Inflammatory macrophage treated with lipopolysaccharide for 4 hours (primary cell): ENCODE results near the gene NCAPD2.
"Not testable (repeated sequence)": the region's sequence is repeated elsewhere in the genome, so short reads cannot be mapped to it uniquely, and the experiment has no call there.

Experiments used
- DNase-seq: peaks from one replicate; pipeline ENCODE4 v3.0.0-alpha.2; 2020

Gene NCAPD2

GRCh38 chr12:6552140-6552551 lies 58.2 kb downstream of the NCAPD2 start:
- DNase-seq, result no peak

- no peak for DNase-seq
These were observed 59.4 kb downstream of the NCAPD2 start for GRCh38 chr12:6553051-6553868.

GRCh38 chr12:6554168-6555017 lies 60.5 kb downstream of the NCAPD2 start:
- DNase-seq, result peak; percentile 66

- peak; percentile 54 for DNase-seq
These were observed 61.3 kb downstream of the NCAPD2 start for GRCh38 chr12:6555018-6555691.

DNA sequence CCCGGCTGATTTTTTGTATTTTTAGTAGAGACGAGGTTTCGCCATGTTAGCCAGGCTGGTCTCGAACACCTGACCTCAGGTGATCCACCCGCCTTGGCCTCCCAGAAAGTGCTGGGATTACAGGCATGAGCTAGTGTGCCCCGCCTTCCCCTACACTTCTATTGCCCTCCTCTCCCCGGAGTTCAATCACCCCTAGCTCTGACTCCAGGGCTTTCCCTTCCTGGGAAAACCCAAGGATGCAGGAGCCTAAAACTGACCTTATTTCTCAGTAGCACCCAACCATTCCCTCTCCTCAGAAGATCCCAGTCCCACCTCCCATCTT lies 62.6 kb downstream of the NCAPD2 start:
- not testable (repeated sequence) for DNase-seq

- no peak for DNase-seq
These were observed 63.0 kb downstream of the NCAPD2 start for GRCh38 chr12:6556857-6557256.

GRCh38 chr12:6558014-6558760 lies 64.3 kb downstream of the NCAPD2 start:
- peak; percentile 77 for DNase-seq

DNA sequence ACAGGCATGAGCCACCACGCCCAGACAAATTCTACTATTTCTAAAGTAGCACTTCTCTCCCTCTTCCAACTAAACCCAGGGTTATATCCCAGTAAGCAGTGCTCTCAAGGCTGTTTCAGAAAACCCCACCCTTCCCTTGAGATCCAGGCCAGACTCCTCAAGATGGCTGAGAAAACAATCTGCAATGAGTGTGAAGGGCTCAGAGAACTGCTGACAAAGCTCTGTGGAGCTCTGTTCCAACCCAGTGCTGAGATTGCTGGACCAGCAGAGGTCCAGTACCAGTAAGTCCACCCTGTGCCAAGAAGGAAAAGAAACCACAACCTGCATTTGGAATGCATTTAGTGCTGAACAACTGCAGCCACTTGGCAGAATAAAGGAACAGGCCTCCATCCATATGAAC lies 65.6 kb downstream of the NCAPD2 start:
- DNase-seq, result no peak

GRCh38 chr12:6560501-6561205 lies 66.8 kb downstream of the NCAPD2 start:
- DNase-seq, result no peak

DNA sequence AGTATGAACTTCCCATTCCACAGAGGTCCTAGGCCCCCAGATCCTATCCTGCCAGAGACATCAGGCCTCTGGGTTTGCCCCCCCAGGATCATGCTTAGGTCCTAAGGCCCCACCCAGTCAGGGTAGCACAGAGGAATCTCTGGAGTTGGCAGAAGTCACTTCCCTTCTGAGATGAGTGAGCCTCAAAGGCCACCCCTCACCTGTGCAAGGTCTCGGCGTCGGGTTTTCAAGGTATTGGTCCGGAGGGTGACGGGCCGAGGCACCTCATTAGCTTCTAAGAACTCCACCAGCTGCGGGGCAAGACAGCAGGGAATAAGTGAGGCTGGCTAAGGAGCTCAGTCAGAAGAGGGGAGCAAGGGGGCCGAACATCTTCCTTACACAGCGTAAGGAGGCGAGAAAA lies 69.0 kb downstream of the NCAPD2 start:
- DNase-seq, result no peak

GRCh38 chr12:6563448-6564050 lies 69.6 kb downstream of the NCAPD2 start:
- peak; percentile 66 for DNase-seq

GRCh38 chr12:6567112-6567670 lies 73.3 kb downstream of the NCAPD2 start:
- peak; percentile 33 for DNase-seq

GRCh38 chr12:6569312-6569711 lies 75.4 kb downstream of the NCAPD2 start:
- DNase-seq, result no peak

- no peak for DNase-seq
These were observed 75.9 kb downstream of the NCAPD2 start for GRCh38 chr12:6569786-6570185.

- DNase-seq, result peak; percentile 33
These were observed 76.5 kb downstream of the NCAPD2 start for GRCh38 chr12:6570264-6570887.

DNA sequence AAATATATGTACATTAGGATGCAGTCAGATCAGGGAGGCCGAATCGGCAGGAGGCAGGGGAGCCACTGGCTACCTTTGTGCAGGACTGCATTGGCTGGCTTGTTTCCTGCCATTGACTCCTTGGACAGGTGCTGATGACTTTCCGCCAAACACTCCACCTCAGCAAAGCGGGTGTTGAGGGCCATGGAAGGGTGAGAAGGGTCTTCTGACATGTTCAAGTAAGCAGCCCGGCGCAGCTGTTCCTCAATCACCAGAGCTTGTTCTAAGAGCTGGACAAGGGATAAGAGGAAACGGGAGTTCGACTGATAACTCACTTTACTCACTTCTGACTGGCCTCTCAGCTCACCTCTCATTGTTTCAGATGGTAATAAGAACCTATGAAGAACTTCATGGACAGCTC lies 79.1 kb downstream of the NCAPD2 start:
- no peak for DNase-seq

DNA sequence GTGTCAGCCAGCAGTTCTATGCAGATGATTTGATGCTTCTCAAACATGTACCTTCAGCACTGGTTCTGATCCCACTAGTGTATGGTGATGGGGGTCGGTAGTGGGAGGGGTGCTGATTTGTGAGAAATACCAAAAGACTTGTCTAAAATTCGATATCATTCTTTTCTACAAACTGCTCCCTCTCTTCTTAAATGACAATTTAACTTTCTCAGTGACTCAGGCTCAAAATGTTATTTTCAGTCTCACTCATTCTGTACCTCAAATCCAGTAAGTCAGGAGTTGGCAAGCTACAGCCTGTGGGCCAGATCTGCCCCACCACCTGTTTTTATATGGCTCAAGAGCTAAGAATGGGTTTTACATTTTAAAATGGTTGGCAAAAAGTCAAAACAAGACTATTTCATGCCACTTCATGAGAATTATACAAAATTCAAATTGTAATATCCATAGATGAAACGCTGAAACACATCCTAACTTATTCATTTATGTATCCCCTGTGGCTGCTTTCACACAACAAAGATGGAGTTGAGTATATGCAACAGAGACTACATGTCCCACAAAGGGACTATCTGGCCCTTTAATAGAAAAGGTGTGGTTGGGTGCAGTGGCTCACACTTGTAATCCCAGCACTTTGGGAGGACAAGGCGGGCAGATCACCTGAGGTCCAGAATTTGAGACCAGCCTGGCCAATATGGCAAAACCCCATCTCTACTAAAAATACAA lies 80.8 kb downstream of the NCAPD2 start:
- no peak for DNase-seq

GRCh38 chr12:6575648-6576047 lies 81.7 kb downstream of the NCAPD2 start:
- no peak for DNase-seq
